GM12878 (cell line): ENCODE results near the gene ACOT4. TPM values are rescaled to one million over a fixed set of nuclear protein-coding genes. Genes with fewer than 3 reads are reported as not detected.
"Not testable (repeated sequence)": the region's sequence is repeated elsewhere in the genome, so short reads cannot be mapped to it uniquely, and the experiment has no call there.

ENCODE experiments used
- ATAC-seq: fragments of 200-7000 bp; cut with Tn5 transposase; 3 replicates; pipeline ENCODE4 v1.9.1; 2020; ENCODE audit warnings: mild to moderate bottlenecking, moderate library complexity
- BruUV-seq: library from RNA; stranded (reverse); fragments of 400-500 nt; replicated peaks from 2 replicates; lab custom pipeline; 2021; lab: Mats Ljungman, UMichigan
- CTCF ChIA-PET: fragments of 300-600 bp; sonication (Branson Sonifier 250); formaldehyde crosslinking; extraction: SDS; loops from one replicate; lab custom pipeline; 2021; ENCODE audit warnings: inconsistent platforms; lab: Yijun Ruan, JAX
- POLR2A ChIA-PET: fragments of 350-600 bp; formaldehyde crosslinking; extraction: SDS; loops from one replicate; lab custom pipeline; 2021; ENCODE audit warnings: inconsistent platforms; lab: Charles Lee
- RAD21 ChIA-PET: fragments of 300-600 bp; sonication (Branson Sonifier 250); formaldehyde crosslinking; loops from one replicate; lab custom pipeline; 2023; ENCODE audit warnings: antibody characterized with exemption; ENCODE audit not compliant: unreplicated experiment; lab: Charles Lee
- SMC1A ChIA-PET: fragments of 300-600 bp; sonication (Branson Sonifier 250); formaldehyde crosslinking; loops from one replicate; lab custom pipeline; 2023; ENCODE audit not compliant: unreplicated experiment, uncharacterized antibody; lab: Charles Lee
- DNase-seq: peaks from one replicate; pipeline ENCODE4 v3.0.0-alpha.2; 2011; ENCODE audit warnings: low read depth, low spot score
- FAIRE-seq: peaks from 3 replicates; lab custom pipeline; 2011; peaks lifted over from hg19 to GRCh38; lab: Jason Lieb, UNC
- H2AFZ ChIP-seq: 2 replicates; pipeline ENCODE4 v1.6.0; 2011; ENCODE audit warnings: low read depth, low read length, control low read depth; ENCODE audit not compliant: control insufficient read depth
- H3K27ac ChIP-seq: 2 replicates; pipeline ENCODE4 v1.5.1; 2011; ENCODE audit warnings: control low read depth; ENCODE audit not compliant: control insufficient read depth, insufficient read depth
- H3K27me3 ChIP-seq, 2 experiments: replicated peaks in 1 of 2; 2 replicates each; pipeline versions ENCODE4 v1.6.0 to v1.6.1; 2011; ENCODE audit warnings: low read length in 1 of 2; ENCODE audit not compliant: control insufficient read depth in 2 of 2, insufficient read depth in 2 of 2
- H3K36me3 ChIP-seq, 2 experiments: 2 replicates each; pipeline ENCODE4 v1.5.1; 2011; ENCODE audit warnings: low read length in 1 of 2; ENCODE audit not compliant: control insufficient read depth in 2 of 2, insufficient read depth in 2 of 2
- H3K4me1 ChIP-seq: 2 replicates; pipeline ENCODE4 v1.6.1; 2011; ENCODE audit warnings: mild to moderate bottlenecking, low read length, moderate library complexity, mixed read lengths; ENCODE audit not compliant: control insufficient read depth, insufficient read depth
- H3K4me2 ChIP-seq: 2 replicates; pipeline ENCODE4 v1.6.0; 2011; ENCODE audit warnings: control low read depth; ENCODE audit not compliant: control insufficient read depth, insufficient read depth
- H3K4me3 ChIP-seq: fragments of 200-600 bp; sonication (generic); 2 replicates; pipeline ENCODE4 v1.5.1; 2016
- H3K79me2 ChIP-seq: 2 replicates; pipeline ENCODE4 v1.6.0; 2011; ENCODE audit warnings: low read length; ENCODE audit not compliant: control insufficient read depth, insufficient read depth
- H3K9ac ChIP-seq: 2 replicates; pipeline ENCODE4 v1.8.0; 2011; ENCODE audit warnings: low read length, control low read depth, mixed read lengths; ENCODE audit not compliant: control insufficient read depth, insufficient read depth
- H3K9me3 ChIP-seq: replicated peaks from 3 replicates; pipeline ENCODE4 v1.5.1; 2011; ENCODE audit warnings: mild to moderate bottlenecking, low read length; ENCODE audit not compliant: control insufficient read depth, insufficient read depth
- H4K20me1 ChIP-seq: 2 replicates; pipeline ENCODE4 v1.6.0; 2011; ENCODE audit not compliant: control insufficient read depth, insufficient read depth
- WGBS: methylation state at CpG from one replicate; pipeline ENCODE4 v1.1.6; 2016; ENCODE audit warnings: low lambda C conversion rate; ENCODE audit not compliant: insufficient replicate concordance, insufficient coverage; ENCODE audit errors: missing lambda C conversion rate; 5-methylcytosine and 5-hydroxymethylcytosine counted together
- in situ Hi-C: fragments of 300-500 bp; cut with MboI; formaldehyde crosslinking; loops from 9 replicates; pipeline ENCODE4 v1.14.3; 2018; ENCODE audit warnings: mixed read lengths
- intact Hi-C: fragments of 100-400 bp; cut with micrococcal nuclease; formaldehyde crosslinking; loops from one replicate; pipeline ENCODE4 v1.14.2; 2022; ENCODE audit not compliant: unreplicated experiment
- polyA plus RNA-seq, 11 experiments: library from polyadenylated mRNA; depleted of rRNA in 4 of 11; unstranded in 6 of 11; stranded (reverse) in 5 of 11; fragments of >200 nt; fragmentation: Nextera tagmentation in 4 of 11; fragmentation: Illumina TruSeq in 1 of 11; extraction: Ambion mirVana in 4 of 11; extraction: Trizol in 1 of 11; gene quantifications; 1 replicate in 1 of 11; 2 replicates in 10 of 11; pipeline versions ENCODE4 v1.2.1 to v1.2.3, GENCODE V29; 2011 to 2016; ENCODE audit warnings: inconsistent platforms in 2 of 11, missing spikeins in 2 of 11, low read depth in 1 of 11
- total RNA-seq, 4 experiments: library from RNA; depleted of rRNA in 3 of 4; stranded (reverse); fragments of >200 nt in 3 of 4; fragmentation: Illumina TruSeq in 1 of 4; extraction: Trizol in 1 of 4; gene quantifications; 2 replicates each; pipeline versions ENCODE4 v1.2.1 to v1.2.3, GENCODE V29; 2013 to 2021

Gene ACOT4
- total and polyA plus RNA-seq, 10 of the 15 experiments (the other 5 are each of a cell fraction or from before 2014, with no cell fraction given): 0.68 to 3.8 (median 2.0) TPM

GRCh38 chr14:73545353-73545752 lies 46.3 kb upstream of the ACOT4 start:
- H2AFZ ChIP-seq, BruUV-seq, POLR2A ChIA-PET, intact Hi-C loops, H4K20me1 ChIP-seq, H3K27ac ChIP-seq, FAIRE-seq, CTCF ChIA-PET, H3K4me3 ChIP-seq, H3K4me2 ChIP-seq, in situ Hi-C loops, DNase-seq, H3K27me3 ChIP-seq, H3K4me1 ChIP-seq, H3K9me3 ChIP-seq, H3K9ac ChIP-seq, SMC1A ChIA-PET, H3K36me3 ChIP-seq, ATAC-seq, H3K79me2 ChIP-seq: not testable (repeated sequence)
- WGBS: 100% methylated on average over 1 of the region's 1 CpG
- RAD21 ChIA-PET: interaction anchor here (0.8 kb wide), 1 partner anchor 8 kb away, joined by 4 read pairs; the partner anchor contains the start of gene ACOT1

- CTCF ChIA-PET, H3K4me2 ChIP-seq, SMC1A ChIA-PET, ATAC-seq, H3K27ac ChIP-seq, in situ Hi-C loops, H3K4me1 ChIP-seq, H2AFZ ChIP-seq, RAD21 ChIA-PET, H3K9ac ChIP-seq, DNase-seq, H3K79me2 ChIP-seq, H3K4me3 ChIP-seq, intact Hi-C loops, H3K27me3 ChIP-seq, H3K9me3 ChIP-seq, H4K20me1 ChIP-seq, H3K36me3 ChIP-seq, POLR2A ChIA-PET, BruUV-seq: not testable (repeated sequence)
- WGBS: 50% methylated on average over 3 of the region's 3 CpGs
- peak; percentile 90 for FAIRE-seq
Measured at GRCh38 chr14:73549097-73549496, 42.6 kb upstream of the ACOT4 start.

GRCh38 chr14:73549889-73550524 lies 41.7 kb upstream of the ACOT4 start:
- DNase-seq, RAD21 ChIA-PET, CTCF ChIA-PET, H3K27ac ChIP-seq, in situ Hi-C loops, BruUV-seq, H3K4me3 ChIP-seq, SMC1A ChIA-PET, H3K9me3 ChIP-seq, H3K36me3 ChIP-seq, POLR2A ChIA-PET, H4K20me1 ChIP-seq, H3K4me2 ChIP-seq, H3K9ac ChIP-seq, H2AFZ ChIP-seq, intact Hi-C loops, H3K4me1 ChIP-seq, H3K27me3 ChIP-seq, H3K79me2 ChIP-seq: not testable (repeated sequence)
- FAIRE-seq: peak; percentile 84
- WGBS: 0% methylated on average over 3 of the region's 6 CpGs
- peak; percentile 96 for ATAC-seq
